Fibroblast of lung (primary cell): ENCODE results near the gene ULBP2. TPM values are rescaled to one million over a fixed set of nuclear protein-coding genes. Genes with fewer than 3 reads are reported as not detected.
"Not testable (repeated sequence)": the region's sequence is repeated elsewhere in the genome, so short reads cannot be mapped to it uniquely, and the experiment has no call there.

Experiments used
- DNase-seq, 2 donors: peaks; one replicate each; pipeline versions ENCODE4 v3.0.0 to v3.0.0-alpha.2; 2010; ENCODE audit warnings: low read depth in 2 of 2
- H2AFZ ChIP-seq: 2 replicates; pipeline ENCODE4 v1.5.1; 2012; ENCODE audit warnings: low read length, control low read depth, inconsistent platforms
- H3K27ac ChIP-seq: 2 replicates; pipeline ENCODE4 v1.5.1; 2011; ENCODE audit warnings: low read length, control low read depth; ENCODE audit not compliant: insufficient read depth
- H3K27me3 ChIP-seq: 2 replicates; pipeline ENCODE4 v1.5.1; 2011; ENCODE audit warnings: mild to moderate bottlenecking, low read length; ENCODE audit not compliant: control insufficient read depth, insufficient read depth
- H3K36me3 ChIP-seq: 2 replicates; pipeline ENCODE4 v1.5.1; 2011; ENCODE audit warnings: low read length; ENCODE audit not compliant: control insufficient read depth, insufficient read depth
- H3K4me1 ChIP-seq: 2 replicates; pipeline ENCODE4 v1.5.1; 2011; ENCODE audit warnings: low read length; ENCODE audit not compliant: control insufficient read depth, insufficient read depth; ENCODE audit errors: extremely low read depth
- H3K4me2 ChIP-seq: 2 replicates; pipeline ENCODE4 v1.5.1; 2011; ENCODE audit warnings: low read length, control low read depth; ENCODE audit not compliant: insufficient read depth; ENCODE audit errors: extremely low read depth
- H3K4me3 ChIP-seq, 4 experiments: fragments of 200-600 bp in 1 of 4; sonication (generic) in 1 of 4; replicated peaks in 1 of 4; 2 replicates each; pipeline ENCODE4 v1.5.1; 2011 to 2016; ENCODE audit warnings: low read length in 4 of 4, low read depth in 3 of 4, mild to moderate bottlenecking in 3 of 4, control low read depth in 2 of 4, inconsistent platforms in 1 of 4, mixed read lengths in 1 of 4; ENCODE audit not compliant: insufficient read depth in 1 of 4; ENCODE audit errors: control extremely low read depth in 1 of 4
- H3K79me2 ChIP-seq: 2 replicates; pipeline ENCODE4 v1.5.1; 2012; ENCODE audit warnings: mild to moderate bottlenecking, low read length, inconsistent platforms; ENCODE audit not compliant: control insufficient read depth, insufficient read depth
- H3K9ac ChIP-seq: 2 replicates; pipeline ENCODE4 v1.5.1; 2011; ENCODE audit warnings: mild to moderate bottlenecking, low read length, control low read depth; ENCODE audit not compliant: insufficient read depth
- H3K9me3 ChIP-seq: 2 replicates; pipeline ENCODE4 v1.5.1; 2012; ENCODE audit warnings: low read depth, low read length; ENCODE audit not compliant: control insufficient read depth, insufficient read depth
- H4K20me1 ChIP-seq: 2 replicates; pipeline ENCODE4 v1.5.1; 2011; ENCODE audit warnings: low read length; ENCODE audit not compliant: control insufficient read depth, insufficient read depth; ENCODE audit errors: extremely low read depth
- EZH2 ChIP-seq: IDR thresholded peaks from 2 replicates; pipeline ENCODE4 v1.5.1; 2012; ENCODE audit warnings: low read length, control low read depth, mild to moderate bottlenecking; ENCODE audit errors: missing control alignments
- polyA plus RNA-seq, 2 donors: library from polyadenylated mRNA; depleted of rRNA in 1 of 2; stranded (reverse) in 1 of 2; unstranded in 1 of 2; fragments of >200 nt; gene quantifications; 2 replicates each; pipeline ENCODE4 v1.2.1, GENCODE V29; 2011 to 2012; ENCODE audit warnings: missing spikeins in 1 of 2
- total RNA-seq: library from RNA; depleted of rRNA; stranded (reverse); fragments of >200 nt; gene quantifications from 2 replicates; pipeline ENCODE4 v1.2.1, GENCODE V29; 2014
- TF ChIP-seq, protein P1 (sequence below), 2 donors: IDR thresholded peaks in 1 of 2; conservative IDR thresholded peaks in 1 of 2; 1 replicate in 1 of 2; 2 replicates in 1 of 2; pipeline ENCODE4 v1.5.1; 2011 to 2012; ENCODE audit warnings: low read length in 2 of 2, control low read depth in 1 of 2, inconsistent platforms in 1 of 2, low read depth in 1 of 2, mild to moderate bottlenecking in 1 of 2

The ULBP2 gene
- total and polyA plus RNA-seq, 2 donors (not counting 1 experiment from before 2014, with no cell fraction given): 1.8 to 6.9 TPM

DNA sequence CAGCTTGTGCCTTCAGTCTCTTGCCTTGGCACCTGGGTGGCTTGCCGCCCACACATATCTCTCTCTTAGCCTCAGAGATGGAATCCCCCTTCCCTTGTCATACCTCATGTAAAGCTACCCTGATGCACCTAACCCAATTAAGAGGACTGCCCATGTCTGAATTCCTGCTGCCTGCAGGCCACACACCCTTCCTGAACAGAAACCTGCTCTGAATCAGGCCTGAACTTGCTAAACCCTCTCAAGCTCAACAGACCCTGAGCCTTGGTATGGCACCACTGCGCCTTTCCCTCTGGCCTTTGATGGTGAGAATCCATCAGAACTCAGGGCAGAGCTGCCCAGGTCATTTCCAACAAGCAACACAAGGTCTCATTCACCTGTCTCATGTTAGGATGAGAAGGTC lies 24.1 kb upstream of the ULBP2 start:
- DNase-seq: no peak
- TF ChIP-seq EZH2: no peak
- TF ChIP-seq, protein P1, sequence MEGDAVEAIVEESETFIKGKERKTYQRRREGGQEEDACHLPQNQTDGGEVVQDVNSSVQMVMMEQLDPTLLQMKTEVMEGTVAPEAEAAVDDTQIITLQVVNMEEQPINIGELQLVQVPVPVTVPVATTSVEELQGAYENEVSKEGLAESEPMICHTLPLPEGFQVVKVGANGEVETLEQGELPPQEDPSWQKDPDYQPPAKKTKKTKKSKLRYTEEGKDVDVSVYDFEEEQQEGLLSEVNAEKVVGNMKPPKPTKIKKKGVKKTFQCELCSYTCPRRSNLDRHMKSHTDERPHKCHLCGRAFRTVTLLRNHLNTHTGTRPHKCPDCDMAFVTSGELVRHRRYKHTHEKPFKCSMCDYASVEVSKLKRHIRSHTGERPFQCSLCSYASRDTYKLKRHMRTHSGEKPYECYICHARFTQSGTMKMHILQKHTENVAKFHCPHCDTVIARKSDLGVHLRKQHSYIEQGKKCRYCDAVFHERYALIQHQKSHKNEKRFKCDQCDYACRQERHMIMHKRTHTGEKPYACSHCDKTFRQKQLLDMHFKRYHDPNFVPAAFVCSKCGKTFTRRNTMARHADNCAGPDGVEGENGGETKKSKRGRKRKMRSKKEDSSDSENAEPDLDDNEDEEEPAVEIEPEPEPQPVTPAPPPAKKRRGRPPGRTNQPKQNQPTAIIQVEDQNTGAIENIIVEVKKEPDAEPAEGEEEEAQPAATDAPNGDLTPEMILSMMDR (conservative IDR thresholded peaks at IDR 0.05 in 1 of 2, IDR thresholded peaks at IDR 0.05 in 1 of 2; ENCODE audit: low read depth in 1 of 2, low read length in 2 of 2): no peak

DNA sequence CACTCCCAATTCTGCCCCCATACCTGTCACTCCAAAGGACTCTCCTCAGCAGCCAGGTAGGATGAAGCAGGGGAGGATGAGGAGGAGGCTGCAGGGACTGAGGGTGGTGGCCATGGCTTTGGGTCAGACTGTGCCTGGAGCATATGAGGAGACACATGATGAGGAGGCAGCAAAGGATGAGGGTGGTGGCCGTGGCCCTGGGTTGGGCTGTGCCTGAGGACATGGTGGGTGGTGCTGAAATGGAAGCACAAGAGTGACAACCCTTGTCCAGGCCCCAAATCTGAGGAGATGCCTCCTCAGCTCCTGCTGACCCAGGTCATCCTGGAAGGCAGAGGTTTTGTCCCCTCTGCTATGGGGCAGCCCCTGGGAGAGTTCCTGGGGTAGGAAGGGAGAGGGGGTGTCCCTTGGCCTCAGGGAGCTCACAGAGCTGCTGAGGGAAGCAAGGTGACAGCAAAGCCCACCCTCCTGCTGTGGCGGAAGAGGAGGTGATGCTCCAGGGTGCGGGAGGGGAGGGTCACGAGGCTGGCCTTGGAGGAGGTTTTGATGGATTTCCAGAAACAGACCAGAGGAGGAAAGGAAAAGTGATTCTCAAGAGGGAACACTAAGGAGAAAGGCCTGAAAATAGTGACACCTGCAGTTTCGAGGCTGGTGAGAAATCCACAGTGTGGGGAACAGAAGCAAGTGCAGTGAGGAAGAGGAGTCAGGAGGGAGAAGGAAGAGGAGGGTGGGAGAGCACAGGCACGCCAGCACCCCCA lies 23.5 kb upstream of the ULBP2 start:
- TF ChIP-seq EZH2: no peak
- TF ChIP-seq, protein P1 (conservative IDR thresholded peaks at IDR 0.05 in 1 of 2, IDR thresholded peaks at IDR 0.05 in 1 of 2; ENCODE audit: low read depth in 1 of 2, low read length in 2 of 2): no peak
- no peaks in the 10 kb centered on the region for H3K36me3 ChIP-seq
- DNase-seq: no peak
- no peaks in the 10 kb centered on the region for H3K27me3 ChIP-seq
- H3K9me3 ChIP-seq: no peaks in the 10 kb centered on the region
- H3K4me1 ChIP-seq: peaks cover under 1% of the 10 kb centered on the region
- H3K4me3 ChIP-seq: no peak overlapping the region
- H3K27ac ChIP-seq: no peak overlapping the region
- H4K20me1 ChIP-seq: no peaks in the 10 kb centered on the region
- no peak overlapping the region for H3K9ac ChIP-seq
- no peak overlapping the region for H2AFZ ChIP-seq
- H3K79me2 ChIP-seq: no peaks in the 10 kb centered on the region
- no peak overlapping the region for H3K4me2 ChIP-seq

More for the DNA sequence above, 24.1 kb upstream of the ULBP2 start:
- Histone ChIP-seq H3K36me3 (no peaks in the 10 kb centered on the region), H3K4me1 (no peaks in the 10 kb centered on the region), H3K9ac (no peak overlapping the region), H3K9me3 (no peaks in the 10 kb centered on the region), H3K4me3 (no peak overlapping the region), H4K20me1 (no peaks in the 10 kb centered on the region), H3K4me2 (no peak overlapping the region), H3K27me3 (no peaks in the 10 kb centered on the region), H3K27ac (no peak overlapping the region), H3K79me2 (no peaks in the 10 kb centered on the region), H2AFZ (no peak overlapping the region)

DNA sequence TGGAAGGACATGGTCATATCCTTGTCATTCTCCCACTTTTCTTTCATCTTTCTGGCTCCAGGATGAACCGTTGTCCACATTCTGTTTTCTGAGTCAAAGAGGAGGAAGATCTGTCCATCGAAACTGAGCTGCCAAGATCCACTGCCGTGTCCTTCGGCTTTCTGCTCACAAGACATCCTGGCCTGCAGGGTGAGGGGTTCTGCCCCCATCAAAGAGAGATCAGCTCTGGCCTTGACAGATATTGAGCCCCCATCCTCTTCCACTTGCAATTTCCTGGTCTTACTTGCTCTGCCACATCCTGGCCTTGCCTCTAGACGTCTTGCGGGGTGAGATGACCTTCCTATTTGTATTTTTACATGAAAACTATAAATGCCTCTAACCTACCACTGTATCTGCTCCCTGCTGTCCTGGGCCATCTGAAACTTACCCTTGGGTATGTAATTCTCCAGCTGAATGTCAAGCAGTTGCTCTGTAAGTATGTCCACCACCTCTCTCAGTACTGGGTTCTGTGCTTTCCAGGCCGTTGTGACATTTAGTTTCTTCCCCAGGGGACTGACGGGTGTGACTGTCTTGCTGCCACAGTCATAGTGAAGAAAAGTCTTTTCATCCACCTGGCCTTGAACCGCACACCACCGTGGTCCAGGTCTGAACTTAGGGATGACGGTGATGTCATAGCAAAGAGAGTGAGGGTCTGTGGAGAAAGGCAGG lies 22.5 kb upstream of the ULBP2 start:
- H4K20me1 ChIP-seq, H3K9ac ChIP-seq, H3K9me3 ChIP-seq, H3K4me2 ChIP-seq, DNase-seq, H2AFZ ChIP-seq, H3K4me1 ChIP-seq, H3K4me3 ChIP-seq, H3K79me2 ChIP-seq, H3K36me3 ChIP-seq, H3K27ac ChIP-seq, H3K27me3 ChIP-seq: not testable (repeated sequence)
